HG03045 (cell line): ENCODE measurements around the gene TESPA1.
"Not testable (repeated sequence)": the region's sequence is repeated elsewhere in the genome, so short reads cannot be mapped to it uniquely, and the experiment has no call there.

ENCODE experiments used
- ATAC-seq: cut with Tn5 transposase; IDR thresholded peaks from one replicate; pipeline ENCODE4 v1.9.1; 2021; ENCODE audit warnings: mild to moderate bottlenecking, moderate library complexity; ENCODE audit not compliant: unreplicated experiment

TESPA1 gene

DNA sequence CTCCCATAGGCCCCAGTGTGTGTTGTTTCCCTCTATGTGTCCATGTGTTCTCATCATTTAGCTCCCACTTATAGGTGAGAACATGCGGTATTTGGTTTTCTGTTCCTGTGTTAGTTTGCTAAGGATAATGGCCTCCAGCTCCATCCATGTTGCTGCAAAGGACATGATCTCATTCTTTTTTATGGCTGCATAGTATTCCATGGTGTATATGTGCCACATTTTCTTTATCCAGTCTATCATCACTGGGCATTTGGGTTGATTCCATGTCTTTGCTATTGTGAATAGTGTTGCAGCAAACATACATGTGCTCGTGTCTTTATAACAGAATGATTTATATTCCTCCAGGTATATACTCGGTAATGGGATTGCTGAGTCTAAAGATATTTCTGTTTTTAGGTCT lies 2.2 kb upstream of the TESPA1 start:
- not testable (repeated sequence) for ATAC-seq

DNA sequence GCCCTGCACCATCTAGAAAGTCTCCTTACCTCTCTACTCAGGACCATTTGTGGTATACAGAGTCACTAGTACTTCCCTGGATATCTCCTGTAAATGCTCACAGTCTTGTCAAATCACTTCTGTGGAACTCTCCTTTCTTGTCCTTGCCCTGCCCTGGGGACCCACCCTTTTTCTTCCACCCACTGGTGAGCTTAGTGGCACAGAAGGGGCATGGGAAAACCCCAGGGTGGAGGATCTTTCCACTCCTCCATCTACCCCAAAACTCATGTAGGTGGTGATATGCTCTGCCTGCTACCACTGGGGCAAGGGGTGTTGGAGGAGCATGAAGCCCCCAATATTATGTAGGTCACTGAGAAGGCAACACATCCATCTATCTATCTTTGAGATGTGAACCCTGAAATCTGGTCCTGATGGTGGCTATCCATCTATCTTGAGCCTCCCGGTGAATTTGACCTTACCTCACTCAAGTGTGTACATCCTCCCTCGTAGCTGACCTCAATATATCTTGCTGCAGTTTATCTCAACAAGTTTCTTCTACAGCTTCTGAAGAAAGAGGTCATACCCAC lies 943 bp downstream of the TESPA1 start:
- ATAC-seq = no peak

DNA sequence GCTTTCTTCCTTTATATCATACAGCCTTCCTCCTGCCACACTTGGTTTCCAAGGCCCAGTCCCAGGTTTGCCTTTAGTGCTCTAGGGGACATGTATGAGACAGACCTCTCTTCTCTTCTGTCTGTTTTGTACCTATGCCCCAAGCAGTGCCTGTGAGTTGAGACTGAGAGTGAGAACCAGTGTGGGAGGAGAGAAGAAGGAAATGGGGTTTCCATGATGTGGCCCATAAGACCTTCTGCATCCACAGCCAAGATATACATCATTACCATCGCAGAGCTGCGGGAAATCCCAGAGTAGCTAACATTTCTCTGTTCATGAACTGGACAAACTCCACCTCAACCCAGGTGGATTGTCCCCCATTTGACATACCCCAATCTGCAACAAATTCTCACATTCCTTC lies 2.8 kb downstream of the TESPA1 start:
- no peak for ATAC-seq

DNA sequence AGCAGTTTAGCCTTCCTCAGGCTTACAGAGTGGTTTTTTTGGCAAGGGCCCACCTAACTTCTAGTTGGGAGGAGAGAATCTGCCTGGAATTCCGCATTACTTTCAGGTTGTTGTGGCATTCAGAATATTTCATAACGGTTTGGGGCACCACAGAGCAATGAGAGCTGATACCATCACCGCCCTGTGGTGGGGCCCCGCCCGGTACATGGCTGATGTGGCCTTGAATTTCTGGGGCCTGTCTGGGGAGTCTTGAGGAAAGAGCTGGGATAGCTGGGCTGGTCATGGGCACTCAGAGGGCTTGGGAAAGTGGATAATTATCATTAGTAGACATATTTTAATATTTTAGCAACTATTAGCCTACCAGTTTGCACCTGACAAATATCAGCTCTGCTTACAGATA lies 4.2 kb downstream of the TESPA1 start:
- ATAC-seq = no peak

DNA sequence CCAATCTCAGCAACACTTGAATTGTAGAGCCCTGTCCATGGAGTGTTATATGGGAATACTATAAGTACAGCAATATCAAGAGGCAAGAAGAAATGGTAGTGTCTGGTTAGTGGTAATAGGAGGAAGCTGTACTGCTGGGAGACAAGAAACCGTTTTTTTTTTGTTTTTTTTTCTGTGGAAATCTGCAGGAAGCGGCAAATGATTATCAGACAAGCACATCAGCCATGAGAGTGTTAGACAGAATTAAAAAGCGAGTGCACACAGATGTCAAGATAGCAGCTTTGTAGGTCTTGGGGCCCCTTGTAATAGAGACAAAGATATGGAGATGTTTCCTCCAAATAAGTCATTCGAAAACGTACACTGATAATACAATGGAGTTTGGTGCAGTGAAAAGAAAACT lies 6.7 kb downstream of the TESPA1 start:
- no peak for ATAC-seq

DNA sequence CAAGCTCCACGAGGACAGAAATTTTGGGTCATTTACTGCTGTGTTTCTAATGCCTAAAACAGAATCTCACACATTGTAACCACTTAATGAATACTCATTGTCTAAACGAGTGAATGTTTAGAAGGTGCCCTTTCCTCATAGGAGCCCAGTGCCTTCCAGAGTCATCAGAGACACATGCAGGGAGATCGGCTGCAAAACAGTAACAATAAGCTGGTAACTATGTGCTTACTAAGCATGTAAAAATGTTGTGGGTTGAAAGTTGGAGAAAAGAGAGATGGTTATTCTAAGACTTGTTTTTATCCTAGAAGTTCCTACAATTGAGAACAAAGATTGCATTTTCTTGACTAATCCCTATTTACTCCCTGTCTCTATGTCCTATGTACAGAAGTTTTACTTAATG lies 7.4 kb downstream of the TESPA1 start:
- no peak for ATAC-seq

DNA sequence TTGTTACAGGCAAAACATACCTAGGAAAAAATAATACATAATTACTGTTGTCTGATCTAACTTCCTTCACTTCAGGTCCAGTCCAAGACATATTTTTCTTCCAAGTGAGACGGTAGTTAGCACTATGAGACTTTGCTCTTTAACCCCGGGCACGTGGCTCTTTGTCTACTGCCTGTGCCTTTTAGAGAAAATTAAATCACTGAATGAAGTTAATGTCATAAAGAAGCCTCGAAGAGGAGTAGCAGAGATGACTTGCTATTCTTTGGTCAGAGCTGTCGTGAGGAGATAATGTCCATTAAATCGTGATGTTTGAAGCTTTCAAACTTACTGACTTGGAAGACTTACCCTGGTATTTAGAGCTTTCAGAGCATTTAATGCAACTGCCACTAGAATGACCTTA lies 8.7 kb downstream of the TESPA1 start:
- ATAC-seq = no peak

DNA sequence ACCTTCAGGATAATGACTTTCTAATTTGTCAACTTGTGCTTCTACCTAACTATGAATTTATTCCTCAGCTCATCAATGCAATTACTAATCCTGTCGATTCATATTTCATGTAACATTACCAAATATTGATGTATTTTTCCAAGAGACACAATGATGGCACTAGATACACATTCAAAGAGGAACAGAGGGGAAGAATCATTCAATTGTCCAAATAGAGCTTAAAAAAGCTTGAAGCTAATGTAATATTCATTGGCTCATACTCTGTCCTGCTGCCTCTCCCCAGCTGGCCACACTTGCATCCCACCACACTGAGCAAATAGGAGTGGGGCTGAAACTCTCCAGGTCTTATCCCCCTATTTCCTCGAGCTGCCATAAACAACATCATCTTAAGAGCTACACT lies 9.3 kb downstream of the TESPA1 start:
- no peak for ATAC-seq

DNA sequence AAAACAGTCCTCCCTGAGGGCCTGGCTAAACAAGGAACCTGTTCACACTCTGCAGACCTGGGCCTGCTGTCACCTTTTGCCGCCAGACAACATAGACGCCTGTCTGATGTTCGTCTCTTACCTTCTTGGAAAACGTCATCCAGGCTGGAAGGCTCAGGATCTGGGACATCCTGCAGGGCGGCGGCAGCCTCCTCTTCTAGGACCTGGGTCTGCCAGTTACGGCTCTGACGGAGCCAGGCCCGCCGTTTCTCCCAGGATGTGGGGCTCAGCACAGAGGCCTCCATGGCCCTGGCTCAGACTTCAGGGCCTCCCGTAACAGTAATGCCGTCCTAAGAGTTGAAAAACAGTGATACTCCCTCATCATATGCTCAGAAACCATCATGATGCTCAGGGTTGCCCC lies 10.3 kb downstream of the TESPA1 start:
- ATAC-seq = no peak

DNA sequence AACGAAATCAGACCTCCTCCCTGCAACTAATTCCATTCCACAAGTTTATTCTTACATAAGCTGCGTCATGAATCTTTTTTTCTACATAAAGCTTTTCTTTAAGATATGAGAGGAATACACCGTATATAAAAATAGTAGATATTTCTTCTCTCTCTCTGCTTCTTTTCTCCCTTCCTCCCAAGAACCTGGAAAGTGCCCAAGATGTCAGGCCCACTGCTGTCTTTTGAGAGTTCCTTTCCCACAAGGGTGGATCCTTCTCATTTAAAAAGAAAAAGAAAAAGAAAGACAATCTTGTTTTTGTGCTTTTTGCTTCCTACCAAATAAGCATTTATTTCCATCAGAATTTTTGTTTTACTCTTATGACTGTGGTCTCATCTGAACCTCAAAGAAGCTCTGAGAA lies 11.0 kb downstream of the TESPA1 start:
- ATAC-seq = no peak

DNA sequence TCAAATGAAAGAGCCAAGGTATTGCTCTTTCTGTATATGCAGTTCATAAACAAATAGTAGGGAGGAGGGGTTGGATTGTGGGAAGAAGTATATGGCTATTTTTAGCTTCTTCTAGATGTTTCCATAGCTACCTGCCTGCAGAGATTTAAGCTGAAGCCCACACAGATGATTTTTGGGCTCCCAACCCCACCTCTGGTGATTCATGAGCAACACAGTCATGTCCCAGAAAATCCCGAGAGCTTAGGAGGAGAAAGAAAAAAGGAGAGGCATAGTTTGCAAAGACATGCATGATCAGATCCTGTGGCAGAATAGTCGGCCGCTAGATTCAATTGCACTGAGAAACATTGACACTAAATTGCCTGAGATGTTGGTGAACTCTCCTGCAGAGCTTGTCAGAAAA lies 13.8 kb downstream of the TESPA1 start:
- no peak for ATAC-seq

DNA sequence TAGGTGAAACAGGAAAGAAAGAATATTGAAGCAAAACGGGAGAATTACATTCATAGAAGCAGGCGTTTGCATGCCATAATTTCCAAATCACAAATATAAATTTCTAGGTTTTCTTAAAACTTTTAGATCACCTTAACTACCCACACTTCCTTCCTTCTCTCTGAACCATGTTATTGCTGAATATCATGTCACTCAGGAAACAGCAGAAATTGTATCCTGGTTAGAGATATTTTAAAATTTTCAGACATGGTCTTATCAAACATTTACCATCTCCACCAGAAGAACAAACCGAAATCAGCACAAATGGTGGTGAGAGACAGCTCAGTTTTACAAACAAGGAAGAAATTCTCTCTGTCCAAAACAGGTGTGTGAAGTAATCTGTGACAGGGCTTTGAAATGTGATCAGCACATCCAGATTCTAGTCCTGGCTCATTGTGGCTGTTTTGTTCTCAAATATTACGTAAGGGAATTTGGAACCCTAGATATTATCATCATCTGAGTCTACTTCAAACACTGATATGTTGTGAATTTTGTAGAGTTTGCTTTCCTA lies 16.3 kb downstream of the TESPA1 start:
- ATAC-seq = no peak

DNA sequence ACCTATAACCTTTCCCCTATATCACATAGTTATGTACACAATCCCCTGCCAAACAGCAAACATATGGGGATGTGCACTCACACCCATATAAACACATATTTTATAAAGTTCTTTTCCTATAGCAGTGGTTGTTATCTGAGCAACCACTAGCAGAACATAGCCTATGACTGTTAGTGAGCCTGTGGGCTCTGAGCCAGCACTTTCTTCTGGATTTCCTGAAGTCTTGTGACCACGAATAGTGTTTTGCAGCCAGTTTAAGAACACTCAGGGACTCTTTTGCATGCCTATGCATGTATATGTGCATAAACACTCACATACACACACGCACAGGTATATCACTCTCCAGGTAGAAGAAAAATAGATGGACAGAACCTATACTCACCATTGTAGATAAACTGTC lies 17.1 kb downstream of the TESPA1 start:
- no peak for ATAC-seq

DNA sequence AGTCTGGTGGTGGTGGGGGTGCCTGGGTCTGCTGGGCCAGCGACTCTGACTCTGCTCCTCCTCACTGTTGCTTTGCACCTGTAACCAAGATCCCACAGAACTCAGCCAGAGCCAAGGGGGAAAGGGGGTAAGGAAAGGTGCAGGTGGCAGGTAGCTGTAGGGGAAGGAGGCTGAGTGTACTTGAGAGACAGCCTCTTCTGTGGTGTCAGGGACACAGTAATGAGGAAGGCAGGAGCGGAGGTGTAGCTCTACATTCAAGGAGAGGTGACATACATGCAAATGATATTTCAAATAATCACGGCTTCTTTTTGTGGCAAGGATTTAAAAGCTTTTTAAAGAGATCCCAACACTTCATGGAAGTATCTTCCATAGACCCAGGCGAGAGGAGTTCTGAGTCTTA lies 23.4 kb downstream of the TESPA1 start:
- no peak for ATAC-seq

DNA sequence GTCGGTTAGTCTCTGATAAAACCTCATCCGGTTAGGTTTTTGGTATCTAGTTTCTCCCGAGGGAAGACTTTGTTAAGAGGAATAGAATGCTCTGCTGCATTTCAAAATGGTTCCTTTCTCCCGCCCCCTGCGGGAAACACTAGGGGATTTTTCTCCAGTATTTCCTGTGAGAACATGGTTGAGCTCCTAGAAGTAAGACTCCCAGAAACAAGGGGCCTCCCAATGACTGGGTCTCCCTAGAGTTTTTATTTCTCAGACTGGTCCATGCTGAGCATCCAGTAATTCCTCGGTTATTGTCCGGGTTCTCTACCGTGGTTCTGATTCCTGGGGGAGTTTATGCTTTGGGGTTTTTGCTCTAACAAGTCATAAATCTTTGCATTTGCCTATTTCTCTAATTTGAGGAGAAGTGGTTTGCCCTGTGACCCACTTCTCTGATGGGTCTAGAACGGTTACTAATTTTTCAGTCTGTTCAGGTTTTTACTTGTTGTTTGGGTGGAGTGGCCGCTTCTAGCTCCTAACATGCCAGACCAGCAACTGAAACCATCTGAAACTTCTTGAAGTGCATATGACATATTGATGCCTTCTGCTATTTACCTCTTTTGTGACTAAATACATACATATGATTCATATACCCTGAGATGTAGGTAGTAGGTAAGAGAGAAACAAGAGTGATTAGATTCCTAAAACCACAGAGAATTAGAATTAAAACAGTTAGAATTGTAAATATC lies 25.1 kb downstream of the TESPA1 start:
- ATAC-seq = peak; percentile 47

DNA sequence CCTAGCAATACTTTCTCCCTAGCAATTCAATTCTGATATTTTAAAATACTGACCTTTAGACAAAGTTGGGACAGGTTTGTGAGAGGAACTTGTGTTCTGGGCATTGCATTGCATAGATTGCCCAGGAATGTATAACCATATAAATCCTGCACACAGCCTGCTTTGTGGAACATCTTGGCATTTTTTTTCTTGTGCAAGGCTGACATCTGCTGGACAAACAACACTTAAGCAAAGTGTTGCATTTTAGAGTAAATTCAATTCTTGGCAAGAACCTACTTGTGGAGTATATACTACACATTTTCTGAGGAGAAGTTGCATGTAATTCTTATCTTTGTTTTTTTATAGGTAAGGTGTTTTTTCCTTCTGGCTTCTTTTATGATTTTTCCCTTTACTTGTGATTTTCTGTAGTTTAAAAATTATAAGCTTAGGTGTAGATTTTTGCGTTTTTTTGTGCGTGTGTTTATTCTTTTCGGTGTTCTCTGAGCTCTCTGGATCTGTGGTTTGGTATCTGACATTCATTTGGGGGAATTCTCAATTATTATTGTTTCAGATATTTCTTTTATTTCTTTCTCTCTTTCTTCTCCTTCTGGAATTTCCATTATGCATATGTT lies 26.4 kb downstream of the TESPA1 start:
- no peak for ATAC-seq

DNA sequence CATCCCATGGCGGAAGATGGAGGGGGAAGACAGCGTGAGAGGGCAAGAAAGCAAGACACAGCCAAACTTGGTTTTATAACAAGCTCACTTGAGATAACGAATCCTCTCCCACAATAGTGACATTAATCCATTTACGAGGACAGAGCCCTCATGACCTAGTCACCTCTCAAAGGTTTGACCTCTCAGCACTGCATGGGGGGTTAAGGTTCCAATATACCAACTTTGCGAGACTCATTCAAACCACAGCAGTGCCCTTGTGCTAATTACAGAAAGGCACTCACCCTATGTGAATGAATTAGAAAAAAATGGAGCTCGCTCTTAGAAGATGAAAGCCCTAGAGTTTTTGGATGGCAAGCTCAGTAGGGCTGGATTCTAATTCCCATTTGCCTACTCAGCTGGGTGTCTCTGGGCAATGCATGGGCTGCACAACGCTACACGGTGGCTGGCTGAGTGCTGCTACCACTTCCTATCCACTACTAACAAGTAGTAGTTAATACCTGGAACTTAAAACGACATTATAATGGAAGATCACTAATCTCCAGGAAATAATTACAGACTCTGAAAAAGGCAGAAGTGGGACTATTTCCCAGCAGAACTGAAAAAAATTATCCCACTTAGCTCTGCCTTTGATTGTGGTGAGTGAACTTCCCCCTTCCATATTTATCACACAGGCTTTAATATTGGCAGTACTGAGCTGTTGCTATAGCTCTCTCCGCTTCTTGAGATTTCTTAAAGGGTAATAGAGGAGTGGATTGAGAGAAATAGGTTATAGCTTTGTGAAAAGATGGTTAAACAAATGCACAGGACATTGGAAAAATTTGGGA lies 27.5 kb downstream of the TESPA1 start:
- ATAC-seq = no peak

DNA sequence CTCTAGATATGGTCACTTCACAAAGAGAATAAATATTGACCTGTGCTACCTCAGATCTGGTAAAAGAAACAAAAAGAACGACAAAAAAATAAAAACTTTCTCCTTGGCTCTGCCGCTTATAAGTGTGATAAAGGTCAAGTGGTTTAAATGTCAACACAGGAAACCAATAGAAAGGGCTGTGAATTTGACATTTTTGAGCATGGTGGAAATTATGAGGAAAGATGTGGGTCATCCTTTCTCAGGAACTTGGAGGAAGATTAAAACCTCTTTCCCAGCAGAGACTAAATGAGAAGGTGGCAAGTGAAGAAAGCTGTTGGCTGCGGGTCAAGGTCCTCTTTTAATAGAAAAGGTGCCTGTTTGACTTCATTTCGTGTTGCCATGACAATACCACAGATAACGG lies 28.2 kb downstream of the TESPA1 start:
- no peak for ATAC-seq

DNA sequence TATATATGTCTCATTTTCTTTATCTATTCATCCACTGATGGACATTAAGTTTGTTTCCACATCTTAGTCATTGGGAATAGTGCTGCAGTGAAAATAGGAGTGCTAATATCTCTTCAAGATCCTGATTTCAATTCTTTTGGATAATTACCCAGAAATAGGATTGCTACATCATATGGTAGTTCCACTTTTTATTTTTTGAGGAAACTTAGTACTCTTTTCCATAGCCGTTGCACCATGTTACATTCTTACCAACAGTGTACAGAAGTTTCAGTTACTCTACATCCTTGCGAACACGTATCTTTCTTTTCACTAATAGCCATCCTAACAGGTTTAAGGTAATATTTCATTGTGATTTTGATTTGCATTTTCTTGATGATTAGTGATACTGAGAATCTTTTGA lies 29.8 kb downstream of the TESPA1 start:
- no peak for ATAC-seq

DNA sequence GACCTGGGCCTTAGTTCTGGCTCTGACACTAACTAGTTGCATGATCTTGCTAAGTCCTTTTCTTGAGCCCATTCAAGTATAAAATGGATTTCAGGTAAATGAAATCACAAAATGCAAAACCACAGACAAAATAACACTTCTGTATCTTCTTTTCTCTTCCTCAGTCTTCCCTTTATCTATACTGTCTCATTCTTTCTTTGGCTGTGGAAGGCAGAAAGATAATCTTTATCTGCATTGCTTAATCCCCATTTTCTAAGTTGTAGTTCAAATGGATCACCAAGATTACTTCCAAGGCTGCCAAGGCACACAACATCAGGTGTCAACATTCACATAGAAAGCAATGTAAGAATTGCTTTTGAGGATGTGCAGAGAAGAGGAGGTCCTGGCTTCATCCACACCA lies 30.3 kb downstream of the TESPA1 start:
- ATAC-seq = no peak

DNA sequence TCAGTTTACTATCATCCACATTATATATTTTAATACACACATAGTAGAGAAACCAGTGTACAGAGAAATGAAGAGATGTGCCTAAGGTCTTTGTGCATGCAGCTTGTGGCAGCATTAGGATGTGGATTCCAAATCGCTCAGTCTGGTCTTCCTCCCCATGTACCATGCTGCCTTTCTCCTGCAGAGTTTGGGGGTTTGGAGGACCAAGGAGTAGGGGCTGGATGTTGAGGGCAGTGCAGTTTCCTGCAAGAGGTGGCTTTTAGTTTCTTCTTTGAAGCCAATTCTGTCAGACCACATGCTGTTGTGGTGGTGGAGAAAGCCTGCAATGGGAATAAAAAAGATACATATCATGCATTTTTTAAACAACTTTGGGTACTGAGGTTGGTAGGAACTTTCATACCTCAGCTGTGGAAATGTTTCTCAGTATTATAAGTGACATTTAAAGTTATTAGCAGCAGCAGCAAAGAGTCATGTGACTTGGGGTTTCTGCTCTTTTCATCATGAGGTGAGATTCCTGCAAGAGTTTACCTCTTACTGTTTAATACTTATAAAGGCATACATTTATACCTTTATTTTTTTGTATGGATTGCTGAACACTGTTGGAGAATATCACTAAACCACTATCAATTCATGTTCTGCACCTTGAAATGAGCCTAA lies 34.4 kb downstream of the TESPA1 start:
- no peak for ATAC-seq
